HUES6 (cell line): Measurements from ENCODE around the gene LRRC36.

Experiments
- H3K27ac ChIP-seq: 2 replicates; pipeline ENCODE4 v1.7.0; 2013; ENCODE audit warnings: low read depth, mild to moderate bottlenecking, low read length, inconsistent platforms
- H3K27me3 ChIP-seq: 2 replicates; pipeline ENCODE4 v1.6.1; 2013; ENCODE audit warnings: low read length; ENCODE audit not compliant: control insufficient read depth, insufficient read depth
- H3K36me3 ChIP-seq: 2 replicates; pipeline ENCODE4 v1.6.1; 2013; ENCODE audit warnings: low read length; ENCODE audit not compliant: control insufficient read depth, insufficient read depth
- H3K4me1 ChIP-seq: 2 replicates; pipeline ENCODE4 v1.6.1; 2013; ENCODE audit warnings: low read length; ENCODE audit not compliant: control insufficient read depth, insufficient read depth
- H3K4me3 ChIP-seq: 2 replicates; pipeline ENCODE4 v1.5.1; 2013; ENCODE audit warnings: low read depth, low read length
- H3K9ac ChIP-seq: one replicate; pipeline ENCODE4 v1.6.1; 2013; ENCODE audit warnings: mild to moderate bottlenecking, low read length
- H3K9me3 ChIP-seq: 2 replicates; pipeline ENCODE4 v1.6.1; 2013; ENCODE audit warnings: low read depth, low read length; ENCODE audit not compliant: control insufficient read depth, insufficient read depth

Gene LRRC36

GRCh38 chr16:67283039-67283825 is 43.4 kb upstream of the LRRC36 start:
- Histone ChIP-seq H3K27ac (no peak overlapping the region), H3K27me3 (peaks cover 19% of the 10 kb centered on the region), H3K36me3 (0 out of 2 replicates have a peak, but pooled peaks cover 5% of the 10 kb centered on the region), H3K4me1 (peaks cover 10% of the 10 kb centered on the region; the same call in 1 of the 2 replicates), H3K4me3 (no peak overlapping the region), H3K9ac (no peak overlapping the region), H3K9me3 (no peaks in the 10 kb centered on the region)

- Histone ChIP-seq H3K9ac (no peak overlapping the region), H3K27ac (no peak overlapping the region), H3K4me3 (no peak overlapping the region), H3K9me3 (no peaks in the 10 kb centered on the region), H3K27me3 (peaks cover 12% of the 10 kb centered on the region), H3K36me3 (0 out of 2 replicates have a peak, but pooled peaks cover 5% of the 10 kb centered on the region), H3K4me1 (peaks cover 4% of the 10 kb centered on the region; the same call in 1 of the 2 replicates)
Measured at GRCh38 chr16:67283826-67284555, 42.6 kb upstream of the LRRC36 start.

DNA sequence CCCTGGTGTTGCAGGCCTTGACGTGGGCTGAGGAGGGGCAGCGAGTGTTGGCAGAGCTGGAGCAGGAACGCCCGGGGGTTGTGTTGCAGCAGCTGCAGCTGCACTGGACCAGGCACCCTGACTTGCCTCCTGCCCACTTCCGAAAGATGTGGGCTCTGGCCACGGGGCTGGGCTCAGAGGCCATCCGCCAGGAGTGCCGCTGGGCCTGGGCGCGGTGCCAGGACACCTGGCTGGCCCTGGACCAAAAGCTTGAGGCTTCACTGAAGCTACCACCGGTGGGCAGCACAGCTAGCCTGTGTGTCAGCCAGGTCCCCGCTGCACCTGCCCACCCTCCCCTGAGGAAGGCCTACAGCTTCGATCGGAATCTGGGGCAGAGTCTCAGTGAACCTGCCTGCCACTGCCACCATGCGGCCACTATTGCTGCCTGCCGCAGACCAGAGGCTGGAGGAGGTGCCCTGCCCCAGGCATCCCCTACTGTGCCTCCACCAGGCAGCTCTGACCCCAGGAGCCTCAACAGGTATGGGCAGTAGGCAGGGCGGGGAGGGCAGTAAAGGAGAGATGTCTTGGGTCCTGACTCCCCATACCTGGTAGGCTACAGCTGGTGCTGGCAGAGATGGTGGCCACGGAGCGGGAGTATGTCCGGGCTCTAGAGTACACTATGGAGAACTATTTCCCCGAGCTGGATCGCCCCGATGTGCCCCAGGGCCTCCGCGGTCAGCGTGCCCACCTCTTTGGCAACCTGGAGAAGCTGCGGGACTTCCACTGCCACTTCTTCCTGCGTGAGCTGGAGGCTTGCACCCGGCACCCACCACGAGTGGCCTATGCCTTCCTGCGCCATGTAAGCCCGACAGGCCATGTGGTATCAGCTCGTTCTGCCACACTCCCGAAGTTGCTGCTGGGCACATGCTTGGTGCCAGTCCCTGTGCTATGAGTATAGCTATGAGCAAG is 41.6 kb upstream of the LRRC36 start:
- Histone ChIP-seq H3K27ac (no peak overlapping the region), H3K9ac (no peak overlapping the region), H3K4me1 (no peaks in the 10 kb centered on the region), H3K27me3 (peaks cover 7% of the 10 kb centered on the region), H3K4me3 (no peak overlapping the region), H3K9me3 (no peaks in the 10 kb centered on the region), H3K36me3 (0 out of 2 replicates have a peak, but pooled peaks cover 5% of the 10 kb centered on the region)

DNA sequence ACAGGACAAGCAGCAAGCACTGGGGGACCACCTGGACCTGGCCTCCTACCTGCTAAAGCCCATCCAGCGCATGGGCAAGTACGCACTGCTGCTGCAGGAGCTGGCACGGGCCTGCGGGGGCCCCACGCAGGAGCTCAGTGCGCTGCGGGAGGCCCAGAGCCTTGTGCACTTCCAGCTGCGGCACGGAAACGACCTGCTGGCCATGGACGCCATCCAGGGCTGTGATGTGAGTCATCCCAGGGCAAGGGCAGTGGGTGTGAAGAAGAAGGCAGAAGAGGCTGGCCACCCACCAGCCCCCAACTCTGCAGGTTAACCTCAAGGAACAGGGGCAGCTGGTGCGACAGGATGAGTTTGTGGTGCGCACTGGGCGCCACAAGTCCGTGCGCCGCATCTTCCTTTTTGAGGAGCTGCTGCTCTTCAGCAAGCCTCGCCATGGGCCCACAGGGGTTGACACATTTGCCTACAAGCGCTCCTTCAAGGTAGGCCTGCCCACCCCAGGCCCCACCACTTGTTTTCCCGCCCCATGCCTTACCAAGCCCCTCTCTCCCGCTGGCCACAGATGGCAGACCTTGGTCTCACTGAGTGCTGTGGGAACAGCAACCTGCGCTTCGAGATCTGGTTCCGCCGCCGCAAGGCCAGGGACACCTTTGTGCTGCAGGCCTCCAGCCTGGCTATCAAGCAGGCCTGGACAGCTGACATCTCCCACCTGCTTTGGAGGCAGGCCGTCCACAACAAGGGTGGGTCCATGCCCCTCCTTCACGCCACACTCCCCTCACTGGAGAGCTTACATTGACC is 40.0 kb upstream of the LRRC36 start:
- Histone ChIP-seq H3K9me3 (no peaks in the 10 kb centered on the region), H3K9ac (no peak overlapping the region), H3K4me3 (no peak overlapping the region), H3K4me1 (no peaks in the 10 kb centered on the region), H3K27me3 (no peaks in the 10 kb centered on the region), H3K36me3 (0 out of 2 replicates have a peak, but pooled peaks cover 5% of the 10 kb centered on the region), H3K27ac (no peak overlapping the region)

DNA sequence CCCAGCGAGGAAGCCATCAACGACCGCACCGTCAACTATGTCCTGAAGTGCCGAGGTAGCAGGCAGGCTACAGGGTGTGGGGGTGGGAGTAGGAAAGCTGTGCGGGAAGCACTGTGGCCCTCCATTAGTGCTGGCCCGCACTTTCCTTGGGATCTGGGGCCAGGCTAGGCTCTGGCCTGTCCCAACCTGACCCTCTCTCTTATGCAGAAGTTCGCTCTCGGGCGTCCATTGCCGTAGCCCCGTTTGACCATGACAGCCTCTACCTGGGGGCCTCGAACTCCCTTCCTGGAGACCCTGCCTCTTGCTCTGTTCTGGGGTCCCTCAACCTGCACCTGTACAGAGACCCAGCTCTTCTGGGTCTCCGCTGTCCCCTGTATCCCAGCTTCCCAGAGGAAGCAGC is 38.7 kb upstream of the LRRC36 start:
- no peak overlapping the region for H3K27ac ChIP-seq
- H3K27me3 ChIP-seq, result no peaks in the 10 kb centered on the region; the same call in 1 of the 2 replicates
- H3K9ac ChIP-seq, result no peak overlapping the region
- no peak overlapping the region for H3K4me3 ChIP-seq
- no peaks in the 10 kb centered on the region for H3K9me3 ChIP-seq
- 0 out of 2 replicates have a peak, but pooled peaks cover 5% of the 10 kb centered on the region for H3K36me3 ChIP-seq
- H3K4me1 ChIP-seq, result no peaks in the 10 kb centered on the region

- 0 out of 2 replicates have a peak, but pooled peaks cover 3% of the 10 kb centered on the region for H3K36me3 ChIP-seq
- no peaks in the 10 kb centered on the region for H3K4me1 ChIP-seq
- no peak overlapping the region for H3K4me3 ChIP-seq
- H3K27me3 ChIP-seq, result peaks cover 11% of the 10 kb centered on the region; the same call in 1 of the 2 replicates
- no peak overlapping the region for H3K27ac ChIP-seq
- no peak overlapping the region for H3K9ac ChIP-seq
- H3K9me3 ChIP-seq, result no peaks in the 10 kb centered on the region
Measured at GRCh38 chr16:67291461-67291860, 35.2 kb upstream of the LRRC36 start.

DNA sequence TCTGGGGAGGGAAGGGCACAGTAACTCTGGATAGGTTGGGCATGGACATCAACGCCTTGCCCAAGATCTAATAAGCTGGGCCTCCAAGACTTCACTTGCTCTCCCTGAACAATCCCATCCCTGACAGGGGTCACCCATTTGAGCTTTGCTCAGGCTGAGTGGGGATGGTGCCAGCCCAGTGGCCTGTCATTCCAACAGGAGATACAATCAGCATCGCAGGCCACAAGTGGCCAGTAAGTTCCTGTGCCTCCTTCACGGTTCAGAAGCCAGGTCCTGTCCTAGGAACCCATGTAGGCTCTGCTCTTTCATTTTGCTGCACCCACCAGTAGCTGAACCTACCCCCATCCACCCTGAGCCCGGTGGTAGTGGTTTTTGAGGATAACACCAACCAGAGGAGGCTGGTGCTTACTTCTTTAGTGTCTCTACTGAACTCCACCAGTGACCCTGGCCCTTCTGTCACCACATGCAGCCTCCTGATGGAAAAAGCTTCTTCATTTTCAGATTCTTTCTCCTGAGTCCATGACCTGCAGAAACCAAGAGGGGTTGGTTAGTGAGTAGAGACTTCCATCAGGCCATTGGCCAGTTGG is 32.4 kb upstream of the LRRC36 start:
- no peaks in the 10 kb centered on the region for H3K9me3 ChIP-seq
- no peaks in the 10 kb centered on the region for H3K36me3 ChIP-seq
- H3K9ac ChIP-seq, result no peak overlapping the region
- H3K27me3 ChIP-seq, result peaks cover 11% of the 10 kb centered on the region; the same call in 1 of the 2 replicates
- H3K4me3 ChIP-seq, result no peak overlapping the region
- no peaks in the 10 kb centered on the region for H3K4me1 ChIP-seq
- no peak overlapping the region for H3K27ac ChIP-seq

DNA sequence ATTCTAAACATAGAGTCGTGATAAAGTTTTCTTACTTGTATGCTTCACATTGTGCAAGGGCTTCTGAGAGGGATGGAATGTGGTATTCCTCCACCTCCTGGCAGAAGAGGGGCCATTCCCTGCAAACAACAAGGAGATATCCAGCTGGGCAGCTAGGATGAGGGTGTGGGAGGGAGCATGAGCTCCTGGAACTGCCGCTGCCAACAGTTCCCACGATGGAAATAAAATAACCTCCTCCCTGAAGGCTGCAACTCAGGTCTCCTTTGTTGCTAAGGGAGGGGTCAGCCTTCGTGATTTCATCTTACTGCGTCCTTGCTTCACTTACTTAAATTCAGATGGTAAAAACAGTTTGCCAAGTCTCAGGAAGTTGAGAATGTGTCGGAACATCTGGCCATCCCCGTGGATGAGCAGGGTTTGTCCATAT is 31.7 kb upstream of the LRRC36 start:
- no peaks in the 10 kb centered on the region for H3K9me3 ChIP-seq
- H3K27me3 ChIP-seq, result peaks cover 11% of the 10 kb centered on the region; the same call in 1 of the 2 replicates
- H3K4me1 ChIP-seq, result no peaks in the 10 kb centered on the region
- H3K36me3 ChIP-seq, result no peaks in the 10 kb centered on the region
- no peak overlapping the region for H3K27ac ChIP-seq
- H3K4me3 ChIP-seq, result no peak overlapping the region
- no peak overlapping the region for H3K9ac ChIP-seq

GRCh38 chr16:67296420-67296819 is 30.2 kb upstream of the LRRC36 start:
- Histone ChIP-seq H3K36me3 (no peaks in the 10 kb centered on the region), H3K9me3 (no peaks in the 10 kb centered on the region), H3K9ac (no peak overlapping the region), H3K27me3 (peaks cover 11% of the 10 kb centered on the region; the same call in 1 of the 2 replicates), H3K4me1 (no peaks in the 10 kb centered on the region), H3K4me3 (no peak overlapping the region), H3K27ac (no peak overlapping the region)
